Naive thymus-derived CD8-positive, alpha-beta T cell (primary cell): ENCODE measurements around the gene STAT3. TPM values are rescaled to one million over a fixed set of nuclear protein-coding genes. Genes with fewer than 3 reads are reported as not detected.
"Not testable (repeated sequence)": the region's sequence is repeated elsewhere in the genome, so short reads cannot be mapped to it uniquely, and the experiment has no call there.

Experiments
- ATAC-seq, 2 donors: fragments of 150-1000 bp; cut with Tn5 transposase in 1 of 2; sonication (Bioruptor Pico), chemical (Tn5 transposase) in 1 of 2; 1 replicate in 1 of 2; 2 replicates in 1 of 2; pipeline ENCODE4 v1.10.0; 2021; ENCODE audit warnings: mild to moderate bottlenecking in 2 of 2, moderate library complexity in 2 of 2
- POLR2A ChIA-PET: fragments of 350-600 bp; sonication (Branson Sonifier 250); formaldehyde crosslinking; loops from one replicate; lab custom pipeline; 2021; ENCODE audit warnings: antibody characterized with exemption; lab: Charles Lee
- DNase-seq, 10 donors: peaks; one replicate each; pipeline versions ENCODE4 v3.0.0 to v3.0.0-alpha.2; 2020 to 2022
- H3K27ac Mint-ChIP-seq, 10 donors: one replicate each; pipeline ENCODE4 v1.8.0; 2020 to 2022; ENCODE audit warnings: mild to moderate bottlenecking in 10 of 10, mixed read lengths in 10 of 10, moderate library complexity in 4 of 10, inconsistent platforms in 1 of 10
- H3K27me3 Mint-ChIP-seq, 5 donors: one replicate each; pipeline ENCODE4 v1.8.0; 2021 to 2022; ENCODE audit warnings: mixed read lengths in 5 of 5
- H3K36me3 Mint-ChIP-seq, 3 donors: one replicate each; pipeline ENCODE4 v1.8.0; 2020 to 2022; ENCODE audit warnings: mixed read lengths in 3 of 3, mild to moderate bottlenecking in 2 of 3, inconsistent platforms in 1 of 3
- H3K4me1 Mint-ChIP-seq, 4 donors: one replicate each; pipeline ENCODE4 v1.8.0; 2021 to 2022; ENCODE audit warnings: mixed read lengths in 4 of 4
- H3K4me3 Mint-ChIP-seq, 10 donors: one replicate each; pipeline ENCODE4 v1.8.0; 2020 to 2022; ENCODE audit warnings: mild to moderate bottlenecking in 10 of 10, mixed read lengths in 10 of 10, moderate library complexity in 6 of 10, inconsistent platforms in 1 of 10
- H3K9me3 Mint-ChIP-seq, 9 donors: one replicate each; pipeline ENCODE4 v1.8.0; 2020 to 2022; ENCODE audit warnings: mixed read lengths in 9 of 9, mild to moderate bottlenecking in 3 of 9, inconsistent platforms in 1 of 9, moderate library complexity in 1 of 9
- polyA plus RNA-seq, 3 donors: library from polyadenylated mRNA; unstranded; fragments of 300-500 nt; fragmentation: Illumina TruSeq; gene quantifications; one replicate each; pipeline ENCODE4 v1.2.3, GENCODE V29; 2021
- total RNA-seq, 8 experiments: library from RNA in 2 of 8; stranded (reverse) in 2 of 8; gene quantifications; one replicate each; pipeline ENCODE4 v1.2.3 and lab custom pipeline; 2021 to 2026

Gene STAT3
- total and polyA plus RNA-seq, 5 experiments from 2014 or later, result 129 to 154 (median 135) TPM

DNA sequence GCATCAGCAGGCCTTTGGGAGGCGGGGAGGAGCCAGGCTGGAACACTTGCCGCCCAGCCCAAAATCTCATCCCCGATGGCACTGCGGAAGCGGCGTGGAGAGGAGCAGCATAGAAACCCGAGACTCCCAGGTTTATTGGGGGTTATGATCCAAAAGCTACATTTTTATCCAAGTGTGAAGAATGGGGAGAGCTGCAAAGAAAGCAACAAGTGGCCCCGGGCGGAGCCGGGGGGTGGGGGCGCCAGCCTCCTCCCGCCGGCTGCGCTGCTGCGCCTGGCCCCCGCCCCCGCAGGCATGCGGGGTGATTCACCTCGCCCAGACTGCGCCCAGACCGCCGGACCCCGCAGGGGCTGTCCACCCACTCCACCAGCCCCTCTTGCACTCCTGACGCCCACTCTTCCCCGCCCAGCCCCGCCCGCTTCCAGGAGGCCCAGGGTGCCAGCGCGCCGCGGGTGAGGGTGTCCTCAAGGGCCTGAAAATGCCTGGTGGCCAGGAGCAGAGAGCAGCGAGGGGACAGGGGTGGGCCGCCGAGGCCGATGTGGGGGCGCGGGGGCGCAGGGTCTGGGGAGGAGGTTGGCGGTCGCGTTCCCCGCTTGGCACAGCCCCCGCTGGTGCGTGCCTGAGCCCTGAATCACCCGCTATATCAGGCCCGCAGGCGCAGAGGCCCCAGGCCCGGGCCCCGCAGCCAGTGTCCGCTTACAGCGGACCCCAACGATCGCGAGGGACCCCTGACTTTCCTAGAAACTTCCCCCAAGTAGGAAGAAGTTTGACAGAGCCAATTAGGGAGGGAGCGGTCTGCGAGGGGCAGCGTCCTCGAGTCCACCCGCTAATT lies 33.5 kb upstream of the STAT3 start:
- H3K27ac Mint-ChIP-seq, result peak overlapping the region in 3 of 10 donors; percentile 15 to 65 (median 24)
- POLR2A ChIA-PET, result interaction anchor here (1.2 to 2.1 kb wide), 4 partner anchors 10 to 133 kb away, joined by 3 to 8 read pairs (median 4); partner anchors contain the start of gene STAT3
- peaks cover 0 to 2% (median 0%) of the 10 kb centered on the region in 3 donors for H3K36me3 Mint-ChIP-seq
- H3K9me3 Mint-ChIP-seq, result no peaks in the 10 kb centered on the region
- DNase-seq, result no peak
- peaks cover 6 to 30% (median 12%) of the 10 kb centered on the region in 5 donors for H3K27me3 Mint-ChIP-seq
- ATAC-seq, result peak; percentile 30 to 43
- H3K4me3 Mint-ChIP-seq, result peak overlapping the region; percentile 59 to 87 (median 76)
- peaks cover 7 to 17% (median 15%) of the 10 kb centered on the region in 4 donors for H3K4me1 Mint-ChIP-seq

- ATAC-seq (no peak), DNase-seq (no peak)
- peaks cover 0 to 2% (median 0%) of the 10 kb centered on the region in 3 donors for H3K36me3 Mint-ChIP-seq
- peak overlapping the region in 1 of 10 donors; percentile 65 for H3K27ac Mint-ChIP-seq
- H3K9me3 Mint-ChIP-seq, result no peaks in the 10 kb centered on the region
- H3K4me3 Mint-ChIP-seq, result peak overlapping the region in 9 of 10 donors; percentile 47 to 87 (median 67)
- peaks cover 6 to 26% (median 12%) of the 10 kb centered on the region in 5 donors for H3K27me3 Mint-ChIP-seq
- POLR2A ChIA-PET, result interaction anchor here (1.3 to 2.1 kb wide), 2 partner anchors 10 to 32 kb away, joined by 3 to 8 read pairs; partner anchors contain the start of gene STAT3
- H3K4me1 Mint-ChIP-seq, result peaks cover 7 to 17% (median 16%) of the 10 kb centered on the region in 4 donors
Measured at GRCh38 chr17:42421136-42421506, 32.9 kb upstream of the STAT3 start.

DNA sequence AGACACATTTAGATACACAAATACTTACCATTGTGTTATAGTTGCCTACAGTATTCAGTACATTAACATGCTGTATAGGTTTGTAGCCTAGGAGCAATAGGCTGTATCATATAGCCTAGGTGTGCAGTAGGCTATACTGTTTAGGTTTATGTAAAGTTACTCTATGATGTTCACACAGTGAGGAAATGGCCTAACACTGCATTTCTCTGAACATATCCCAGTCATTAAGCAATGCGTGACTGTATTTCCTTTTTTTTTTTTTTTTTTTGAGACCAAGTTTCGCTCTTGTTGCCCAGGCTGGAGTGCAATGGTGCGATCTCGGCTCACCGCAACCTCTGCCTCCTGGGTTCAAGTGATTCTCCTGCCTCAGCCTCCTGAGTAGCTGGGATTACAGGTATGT lies 29.7 kb upstream of the STAT3 start:
- H3K9me3 Mint-ChIP-seq, H3K27ac Mint-ChIP-seq, ATAC-seq, H3K4me3 Mint-ChIP-seq, H3K36me3 Mint-ChIP-seq, POLR2A ChIA-PET, DNase-seq: not testable (repeated sequence)
- peaks cover 5 to 16% (median 8%) of the 10 kb centered on the region in 5 donors for H3K27me3 Mint-ChIP-seq
- peaks cover 13 to 30% (median 27%) of the 10 kb centered on the region in 4 donors for H3K4me1 Mint-ChIP-seq

DNA sequence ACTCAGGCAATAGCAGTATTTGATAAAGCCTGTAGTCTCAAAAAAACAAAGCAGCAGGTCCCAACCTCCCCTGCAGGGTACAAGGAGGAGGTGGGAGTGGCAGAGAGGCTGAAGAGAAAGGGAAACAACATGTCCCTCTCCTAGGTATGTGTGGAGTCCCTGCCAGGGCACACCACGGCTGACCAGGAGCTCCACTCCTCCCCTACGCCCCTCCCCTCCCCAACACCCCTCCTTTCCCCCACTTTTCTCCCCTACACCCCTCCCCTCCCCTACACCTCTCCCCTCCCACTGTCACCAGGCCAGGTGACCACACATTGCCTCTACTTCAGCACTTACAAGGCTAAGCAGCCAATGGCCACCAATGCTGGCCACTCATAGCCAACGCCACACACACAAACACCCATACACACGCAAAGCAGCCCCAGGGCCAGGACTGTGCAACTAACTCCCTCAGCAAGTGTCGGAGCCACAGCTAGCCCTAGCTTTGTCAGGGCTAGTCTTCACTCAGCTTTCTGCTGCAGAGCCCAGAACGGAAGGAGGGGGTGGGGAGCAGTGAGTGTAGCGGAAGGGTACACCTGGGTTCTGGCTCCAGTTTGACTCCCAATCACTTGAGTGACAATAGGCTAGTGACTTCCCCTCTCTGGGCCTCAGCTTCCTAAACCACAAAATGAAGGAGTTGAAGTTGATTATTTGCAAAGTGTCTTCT lies 26.6 kb upstream of the STAT3 start:
- Mint-ChIP-seq H3K4me1 (peaks cover 9 to 20% (median 16%) of the 10 kb centered on the region in 4 donors), H3K36me3 (no peaks in the 10 kb centered on the region), H3K27me3 (no peaks in the 10 kb centered on the region), H3K9me3 (no peaks in the 10 kb centered on the region), H3K4me3 (peak overlapping the region; percentile 51 to 87 (median 78)), H3K27ac (peak overlapping the region; percentile 45 to 88 (median 70))
- DNase-seq, result peak in 8 of 10 donors; percentile 12 to 67 (median 41)
- POLR2A ChIA-PET, result interaction anchor here (1.1 to 1.8 kb wide), 3 partner anchors 26 to 134 kb away, joined by 3 to 7 read pairs (median 4); partner anchors contain the start of gene STAT3
- ATAC-seq, result peak; percentile 93 to 94

- ATAC-seq (no peak), DNase-seq (no peak)
- H3K9me3 Mint-ChIP-seq, result no peaks in the 10 kb centered on the region
- H3K27ac Mint-ChIP-seq, result no peak overlapping the region
- no peaks in the 10 kb centered on the region for H3K27me3 Mint-ChIP-seq
- POLR2A ChIA-PET, result interaction anchor here (0.6 to 1.8 kb wide), 5 partner anchors 9 to 299 kb away, joined by 3 to 7 read pairs (median 4); partner anchors contain the start of gene STAT3
- no peaks in the 10 kb centered on the region for H3K36me3 Mint-ChIP-seq
- H3K4me3 Mint-ChIP-seq, result no peak overlapping the region
- peaks cover 9 to 20% (median 16%) of the 10 kb centered on the region in 4 donors for H3K4me1 Mint-ChIP-seq
Measured at GRCh38 chr17:42413464-42414040, 25.3 kb upstream of the STAT3 start.

GRCh38 chr17:42411905-42412679 lies 23.9 kb upstream of the STAT3 start:
- H3K4me1 Mint-ChIP-seq, result peaks cover 14 to 27% (median 22%) of the 10 kb centered on the region in 4 donors
- no peak overlapping the region for H3K27ac Mint-ChIP-seq
- no peak for DNase-seq
- H3K9me3 Mint-ChIP-seq, result no peaks in the 10 kb centered on the region
- POLR2A ChIA-PET, result interaction anchor here (0.6 to 1.2 kb wide), 3 partner anchors 10 to 99 kb away, joined by 3 to 7 read pairs (median 4); no protein-coding TSS in a partner anchor
- H3K27me3 Mint-ChIP-seq, result no peaks in the 10 kb centered on the region
- H3K4me3 Mint-ChIP-seq, result no peak overlapping the region
- ATAC-seq, result no peak
- no peaks in the 10 kb centered on the region for H3K36me3 Mint-ChIP-seq

GRCh38 chr17:42411361-42411760 lies 23.1 kb upstream of the STAT3 start:
- H3K27me3 Mint-ChIP-seq, result no peaks in the 10 kb centered on the region
- H3K4me1 Mint-ChIP-seq, result peaks cover 14 to 30% (median 28%) of the 10 kb centered on the region in 4 donors
- H3K4me3 Mint-ChIP-seq, result no peak overlapping the region
- no peaks in the 10 kb centered on the region for H3K9me3 Mint-ChIP-seq
- ATAC-seq (no peak), DNase-seq (no peak)
- no peak overlapping the region for H3K27ac Mint-ChIP-seq
- POLR2A ChIA-PET, result interaction anchor here (1.1 kb wide), 1 partner anchor 100 kb away, joined by 5 read pairs; no protein-coding TSS in a partner anchor
- H3K36me3 Mint-ChIP-seq, result no peaks in the 10 kb centered on the region

GRCh38 chr17:42410319-42410685 lies 22.1 kb upstream of the STAT3 start:
- POLR2A ChIA-PET, result no interaction called here
- ATAC-seq (no peak), DNase-seq (no peak)
- Mint-ChIP-seq H3K36me3 (no peaks in the 10 kb centered on the region), H3K27ac (no peak overlapping the region), H3K27me3 (no peaks in the 10 kb centered on the region), H3K4me1 (peaks cover 13 to 27% (median 26%) of the 10 kb centered on the region in 4 donors), H3K9me3 (no peaks in the 10 kb centered on the region), H3K4me3 (no peak overlapping the region)

- Mint-ChIP-seq H3K27ac (no peak overlapping the region), H3K27me3 (no peaks in the 10 kb centered on the region), H3K4me3 (no peak overlapping the region), H3K9me3 (no peaks in the 10 kb centered on the region), H3K4me1 (peaks cover 9 to 22% (median 20%) of the 10 kb centered on the region in 4 donors), H3K36me3 (no peaks in the 10 kb centered on the region)
- no peak for ATAC-seq
- no peak for DNase-seq
- POLR2A ChIA-PET, result no interaction called here
Measured at GRCh38 chr17:42409523-42410318, 21.5 kb upstream of the STAT3 start.

- no peaks in the 10 kb centered on the region for H3K36me3 Mint-ChIP-seq
- H3K27me3 Mint-ChIP-seq, result no peaks in the 10 kb centered on the region
- DNase-seq, result no peak
- no peak for ATAC-seq
- H3K4me1 Mint-ChIP-seq, result peaks cover 9 to 20% (median 15%) of the 10 kb centered on the region in 4 donors
- POLR2A ChIA-PET, result interaction anchor here (0.7 to 4.6 kb wide), 5 partner anchors 14 to 94 kb away, joined by 3 to 39 read pairs (median 28); partner anchors contain the start of gene STAT3
- no peak overlapping the region for H3K27ac Mint-ChIP-seq
- H3K9me3 Mint-ChIP-seq, result no peaks in the 10 kb centered on the region
- H3K4me3 Mint-ChIP-seq, result no peak overlapping the region
Measured at GRCh38 chr17:42408061-42408460, 19.8 kb upstream of the STAT3 start.
